ENCODE data around the gene ALG1. TPM values are rescaled to one million over a fixed set of nuclear protein-coding genes. Genes with fewer than 3 reads are reported as not detected.
"Not testable (repeated sequence)": the region's sequence is repeated elsewhere in the genome, so short reads cannot be mapped to it uniquely, and the experiment has no call there.

ALG1 gene
- total RNA-seq, 1 experiment from 2014 or later = 42.0 TPM

- H3K36me3 Mint-ChIP-seq (ENCODE audit: insufficient read depth, unreplicated experiment); POLR2A ChIA-PET; H3K27me3 ChIP-seq (replicated peaks; ENCODE audit: control insufficient read depth, insufficient read depth, low read length); CTCF ChIA-PET; H3K9me3 Mint-ChIP-seq (ENCODE audit: unreplicated experiment); H3K27me3 Mint-ChIP-seq (ENCODE audit: insufficient read depth, unreplicated experiment); H3K4me1 ChIP-seq; H3K36me3 ChIP-seq (ENCODE audit: control insufficient read depth, insufficient read depth, low read length); H3K9me3 ChIP-seq; H3K4me1 Mint-ChIP-seq (ENCODE audit: low read depth, unreplicated experiment); BruUV-seq (replicated peaks): not testable (repeated sequence)
- H3K4me3 ChIP-seq (ENCODE audit: low read depth, low read length) = peak overlapping the region; percentile 78
- intact Hi-C loops (cut with micrococcal nuclease; ENCODE audit: unreplicated experiment) = loop anchor here (5.0 to 10.0 kb wide), 2 partner anchors 62 to 140 kb away; partner anchors contain the start of genes NAGPA and SEC14L5
- Mint-ChIP-seq H3K4me3 (ENCODE audit: unreplicated experiment) (peak overlapping the region; percentile 82), H3K27ac (ENCODE audit: unreplicated experiment) (peak overlapping the region; percentile 78)
- DNase-seq = peak; percentile 32 to 46
Measured at GRCh38 chr16:5097061-5097469, 25.4 kb downstream of the ALG1 start.

- intact Hi-C loops (cut with micrococcal nuclease; ENCODE audit: unreplicated experiment) = loop anchor here (5.0 to 10.0 kb wide), 2 partner anchors 63 to 140 kb away; partner anchors contain the start of genes NAGPA and SEC14L5
- not testable (repeated sequence) for H3K9me3 ChIP-seq; H3K9me3 Mint-ChIP-seq (ENCODE audit: unreplicated experiment); H3K4me1 ChIP-seq; H3K27me3 ChIP-seq (replicated peaks; ENCODE audit: control insufficient read depth, insufficient read depth, low read length); H3K36me3 Mint-ChIP-seq (ENCODE audit: insufficient read depth, unreplicated experiment); H3K27me3 Mint-ChIP-seq (ENCODE audit: insufficient read depth, unreplicated experiment); H3K36me3 ChIP-seq (ENCODE audit: control insufficient read depth, insufficient read depth, low read length); H3K4me1 Mint-ChIP-seq (ENCODE audit: low read depth, unreplicated experiment); BruUV-seq (replicated peaks)
- peak within 1 kb of the TSS; percentile 78 for H3K27ac Mint-ChIP-seq (ENCODE audit: unreplicated experiment)
- DNase-seq = peak; percentile 97 to 99
- H3K4me3 Mint-ChIP-seq (ENCODE audit: unreplicated experiment) = peak within 1 kb of the TSS; percentile 82
- H3K4me3 ChIP-seq (ENCODE audit: low read depth, low read length) = peak within 1 kb of the TSS; percentile 78
- POLR2A ChIA-PET = interaction anchor here (0.6 to 0.9 kb wide), 3 partner anchors 25 to 364 kb away, joined by 3 read pairs; partner anchors contain the start of genes ANKS3 and DNAAF8
- CTCF ChIA-PET = interaction anchor here (0.9 kb wide), 1 partner anchor 13 kb away, joined by 7 read pairs; no protein-coding TSS in a partner anchor
Measured at GRCh38 chr16:5097470-5098220, 26.0 kb downstream of the ALG1 start, which contains the start of gene EEF2KMT. EEF2KMT (minus strand) TSS chr16:5097795; CDS start chr16:5097739, 56 bp downstream.

GRCh38 chr16:5098221-5099159, 26.8 kb downstream of the ALG1 start:
- DNase-seq = peak; percentile 80 to 83
- Mint-ChIP-seq H3K4me3 (ENCODE audit: unreplicated experiment) (peak overlapping the region; percentile 82), H3K27ac (ENCODE audit: unreplicated experiment) (peak overlapping the region; percentile 78)
- not testable (repeated sequence) for H3K4me1 Mint-ChIP-seq (ENCODE audit: low read depth, unreplicated experiment); H3K27me3 ChIP-seq (replicated peaks; ENCODE audit: control insufficient read depth, insufficient read depth, low read length); H3K9me3 Mint-ChIP-seq (ENCODE audit: unreplicated experiment); H3K36me3 ChIP-seq (ENCODE audit: control insufficient read depth, insufficient read depth, low read length); H3K9me3 ChIP-seq; H3K4me1 ChIP-seq; H3K36me3 Mint-ChIP-seq (ENCODE audit: insufficient read depth, unreplicated experiment); BruUV-seq (replicated peaks); H3K27me3 Mint-ChIP-seq (ENCODE audit: insufficient read depth, unreplicated experiment)
- ChIA-PET CTCF (interaction anchor here (0.9 kb wide), 1 partner anchor 14 kb away, joined by 7 read pairs; no protein-coding TSS in a partner anchor), POLR2A (interaction anchor here (0.6 to 0.9 kb wide), 3 partner anchors 26 to 364 kb away, joined by 3 read pairs; partner anchors contain the start of genes ANKS3 and DNAAF8)
- intact Hi-C loops (cut with micrococcal nuclease; ENCODE audit: unreplicated experiment) = loop anchor here (5.0 to 10.0 kb wide), 2 partner anchors 64 to 141 kb away; partner anchors contain the start of genes NAGPA and SEC14L5
- peak overlapping the region; percentile 61 for H3K4me3 ChIP-seq (ENCODE audit: low read depth, low read length)

GRCh38 chr16:5099174-5099573, 27.5 kb downstream of the ALG1 start:
- H3K36me3 Mint-ChIP-seq (ENCODE audit: insufficient read depth, unreplicated experiment); DNase-seq; H3K27me3 ChIP-seq (replicated peaks; ENCODE audit: control insufficient read depth, insufficient read depth, low read length); H3K9me3 ChIP-seq; POLR2A ChIA-PET; H3K4me1 Mint-ChIP-seq (ENCODE audit: low read depth, unreplicated experiment); H3K4me3 ChIP-seq (ENCODE audit: low read depth, low read length); H3K9me3 Mint-ChIP-seq (ENCODE audit: unreplicated experiment); H3K4me1 ChIP-seq; BruUV-seq (replicated peaks); H3K36me3 ChIP-seq (ENCODE audit: control insufficient read depth, insufficient read depth, low read length); H3K27me3 Mint-ChIP-seq (ENCODE audit: insufficient read depth, unreplicated experiment); CTCF ChIA-PET; H3K27ac Mint-ChIP-seq (ENCODE audit: unreplicated experiment): not testable (repeated sequence)
- intact Hi-C loops (cut with micrococcal nuclease; ENCODE audit: unreplicated experiment) = loop anchor here (5.0 to 10.0 kb wide), 2 partner anchors 64 to 142 kb away; partner anchors contain the start of genes NAGPA and SEC14L5
- peak overlapping the region; percentile 82 for H3K4me3 Mint-ChIP-seq (ENCODE audit: unreplicated experiment)

- BruUV-seq (replicated peaks); H3K27me3 Mint-ChIP-seq (ENCODE audit: insufficient read depth, unreplicated experiment); H3K36me3 ChIP-seq (ENCODE audit: control insufficient read depth, insufficient read depth, low read length); H3K9me3 Mint-ChIP-seq (ENCODE audit: unreplicated experiment); H3K27ac Mint-ChIP-seq (ENCODE audit: unreplicated experiment); H3K27me3 ChIP-seq (replicated peaks; ENCODE audit: control insufficient read depth, insufficient read depth, low read length); H3K4me3 ChIP-seq (ENCODE audit: low read depth, low read length); intact Hi-C loops (cut with micrococcal nuclease; ENCODE audit: unreplicated experiment); DNase-seq; POLR2A ChIA-PET; H3K36me3 Mint-ChIP-seq (ENCODE audit: insufficient read depth, unreplicated experiment); H3K9me3 ChIP-seq; H3K4me3 Mint-ChIP-seq (ENCODE audit: unreplicated experiment); H3K4me1 ChIP-seq; H3K4me1 Mint-ChIP-seq (ENCODE audit: low read depth, unreplicated experiment): not testable (repeated sequence)
- CTCF ChIA-PET = interaction anchor here (0.8 kb wide), 1 partner anchor 29 kb away, joined by 3 read pairs; no protein-coding TSS in a partner anchor
Measured at GRCh38 chr16:5103296-5104032, 31.8 kb downstream of the ALG1 start.

- H3K36me3 Mint-ChIP-seq (ENCODE audit: insufficient read depth, unreplicated experiment); H3K4me3 Mint-ChIP-seq (ENCODE audit: unreplicated experiment); H3K27me3 ChIP-seq (replicated peaks; ENCODE audit: control insufficient read depth, insufficient read depth, low read length); DNase-seq; H3K9me3 ChIP-seq; H3K4me1 ChIP-seq; H3K4me3 ChIP-seq (ENCODE audit: low read depth, low read length); BruUV-seq (replicated peaks); POLR2A ChIA-PET; H3K27ac Mint-ChIP-seq (ENCODE audit: unreplicated experiment); H3K36me3 ChIP-seq (ENCODE audit: control insufficient read depth, insufficient read depth, low read length); H3K27me3 Mint-ChIP-seq (ENCODE audit: insufficient read depth, unreplicated experiment); H3K9me3 Mint-ChIP-seq (ENCODE audit: unreplicated experiment); CTCF ChIA-PET; H3K4me1 Mint-ChIP-seq (ENCODE audit: low read depth, unreplicated experiment); intact Hi-C loops (cut with micrococcal nuclease; ENCODE audit: unreplicated experiment): not testable (repeated sequence)
Measured at GRCh38 chr16:5105039-5105438, 33.4 kb downstream of the ALG1 start.
